Endothelial cell of umbilical vein (primary cell): ENCODE results near the gene BRD3. TPM values are rescaled to one million over a fixed set of nuclear protein-coding genes. Genes with fewer than 3 reads are reported as not detected.

Experiments
- BruUV-seq: library from RNA; stranded (reverse); fragments of 400-500 nt; replicated peaks from 2 replicates; lab custom pipeline; 2021; lab: Mats Ljungman, UMichigan
- CTCF ChIA-PET: fragments of 300-600, 350-600 bp; sonication (Branson Sonifier 250); formaldehyde crosslinking; loops from one replicate; lab custom pipeline; 2021; ENCODE audit warnings: antibody characterized with exemption, inconsistent platforms; lab: Charles Lee
- POLR2A ChIA-PET: fragments of 300-600, 350-600 bp; sonication (Branson Sonifier 250); formaldehyde crosslinking; loops from one replicate; lab custom pipeline; 2021; ENCODE audit warnings: antibody characterized with exemption, inconsistent platforms; lab: Charles Lee
- DNase-seq: peaks from one replicate; pipeline ENCODE4 v3.0.0-alpha.2; 2011; ENCODE audit warnings: low read depth, low spot score
- FAIRE-seq: peaks from 2 replicates; lab custom pipeline; 2011; peaks lifted over from hg19 to GRCh38; lab: Jason Lieb, UNC
- H2AFZ ChIP-seq: 2 replicates; pipeline ENCODE4 v1.6.0; 2012; ENCODE audit warnings: low read depth, low read length, control low read depth, inconsistent platforms
- H3K27ac ChIP-seq: 2 replicates; pipeline ENCODE4 v1.5.1; 2011; ENCODE audit warnings: low read depth, mild to moderate bottlenecking, control low read depth, low read length, moderate library complexity; ENCODE audit not compliant: insufficient read depth
- H3K27me3 ChIP-seq, 2 experiments: 2 replicates each; pipeline versions ENCODE4 v1.6.0 to v1.6.1; 2011; ENCODE audit warnings: low read length in 2 of 2, mixed read lengths in 1 of 2; ENCODE audit not compliant: control insufficient read depth in 2 of 2, insufficient read depth in 2 of 2
- H3K36me3 ChIP-seq, 2 experiments: 2 replicates in 1 of 2; 3 replicates in 1 of 2; pipeline ENCODE4 v1.5.1; 2011; ENCODE audit warnings: low read length in 2 of 2, mild to moderate bottlenecking in 1 of 2, moderate library complexity in 1 of 2; ENCODE audit not compliant: control insufficient read depth in 2 of 2, insufficient read depth in 2 of 2; ENCODE audit errors: extremely low read depth in 1 of 2
- H3K4me1 ChIP-seq: 3 replicates; pipeline ENCODE4 v1.5.1; 2011; ENCODE audit warnings: mild to moderate bottlenecking, low read length; ENCODE audit not compliant: control insufficient read depth, insufficient read depth; ENCODE audit errors: extremely low read depth
- H3K4me2 ChIP-seq: 2 replicates; pipeline ENCODE4 v1.6.1; 2011; ENCODE audit warnings: low read length, control low read depth, mixed read lengths; ENCODE audit not compliant: insufficient read depth
- H3K4me3 ChIP-seq, 3 experiments: fragments of 200-600 bp in 1 of 3; sonication (generic), shearing (Covaris generic) in 1 of 3; replicated peaks in 1 of 3; 2 replicates each; pipeline ENCODE4 v1.5.1; 2011 to 2016; ENCODE audit warnings: control low read depth in 3 of 3, low read length in 3 of 3, mild to moderate bottlenecking in 2 of 3, inconsistent platforms in 1 of 3, low read depth in 1 of 3, moderate library complexity in 1 of 3; ENCODE audit not compliant: insufficient read depth in 1 of 3
- H3K79me2 ChIP-seq: 2 replicates; pipeline ENCODE4 v1.6.0; 2012; ENCODE audit warnings: low read length, inconsistent platforms; ENCODE audit not compliant: control insufficient read depth, insufficient read depth
- H3K9ac ChIP-seq: replicated peaks from 2 replicates; pipeline ENCODE3; 2011; ENCODE audit warnings: low read length, control low read depth; ENCODE audit not compliant: insufficient read depth; ENCODE audit errors: extremely low read depth
- H3K9me1 ChIP-seq: replicated peaks from 3 replicates; pipeline ENCODE4 v1.6.0; 2011; ENCODE audit warnings: mild to moderate bottlenecking, low read length; ENCODE audit not compliant: control insufficient read depth, insufficient read depth; ENCODE audit errors: extremely low read depth
- H3K9me3 ChIP-seq: replicated peaks from 2 replicates; pipeline ENCODE4 v1.5.1; 2012; ENCODE audit warnings: low read length, inconsistent platforms; ENCODE audit not compliant: control insufficient read depth, insufficient read depth
- H4K20me1 ChIP-seq: replicated peaks from 2 replicates; pipeline ENCODE3; 2011; ENCODE audit warnings: mild to moderate bottlenecking, low read length; ENCODE audit not compliant: control insufficient read depth, insufficient read depth; ENCODE audit errors: extremely low read depth
- CTCF ChIP-seq, 2 donors: IDR thresholded peaks; 1 replicate in 1 of 2; 2 replicates in 1 of 2; pipeline ENCODE4 v1.5.1; 2011; ENCODE audit warnings: low read length in 2 of 2, mild to moderate bottlenecking in 2 of 2, moderate library complexity in 2 of 2, control low read depth in 1 of 2, inconsistent platforms in 1 of 2, low read depth in 1 of 2; ENCODE audit not compliant: insufficient read depth in 1 of 2; ENCODE audit errors: extremely low read depth in 1 of 2
- EZH2 ChIP-seq: IDR thresholded peaks from 2 replicates; pipeline ENCODE4 v1.6.1; 2012; ENCODE audit warnings: borderline replicate concordance, low read depth, mild to moderate bottlenecking, moderate library complexity, low read length, inconsistent platforms; ENCODE audit not compliant: severe bottlenecking
- FOS ChIP-seq: IDR thresholded peaks from 2 replicates; pipeline ENCODE4 v1.6.1; 2011; ENCODE audit warnings: mild to moderate bottlenecking, low read length, moderate library complexity, borderline replicate concordance; ENCODE audit not compliant: insufficient read depth
- JUN ChIP-seq: IDR thresholded peaks from 2 replicates; pipeline ENCODE4 v1.6.1; 2011; ENCODE audit warnings: borderline replicate concordance, low read depth; ENCODE audit not compliant: insufficient read length, insufficient read depth
- MAX ChIP-seq: IDR thresholded peaks from 2 replicates; pipeline ENCODE4 v1.6.1; 2011; ENCODE audit not compliant: insufficient read depth, insufficient read length
- MYC ChIP-seq: IDR thresholded peaks from one replicate; pipeline ENCODE4 v1.6.1; 2011; ENCODE audit warnings: mild to moderate bottlenecking, low read depth, low read length
- POLR2A ChIP-seq: IDR thresholded peaks from 2 replicates; pipeline ENCODE4 v1.6.1; 2012; ENCODE audit warnings: low read depth, mild to moderate bottlenecking, control low read depth, low read length
- POLR2AphosphoS5 ChIP-seq: IDR thresholded peaks from 2 replicates; pipeline ENCODE4 v1.6.1; 2012; ENCODE audit warnings: low read depth, mild to moderate bottlenecking, control low read depth, low read length, moderate library complexity; ENCODE audit not compliant: insufficient read depth
- dilution Hi-C: fragments of 300-500 bp; cut with MboI; formaldehyde crosslinking; loops from one replicate; pipeline ENCODE4 v1.15.0; 2019; ENCODE audit warnings: low sequenced_read_pairs; ENCODE audit not compliant: extremely low pct_ligation_motif_present
- intact Hi-C: fragments of 100-400 bp; cut with micrococcal nuclease; formaldehyde crosslinking; loops from one replicate; pipeline ENCODE4 v1.10.0; 2022
- polyA plus RNA-seq, 4 experiments: library from polyadenylated mRNA; depleted of rRNA in 3 of 4; stranded (reverse) in 3 of 4; unstranded in 1 of 4; fragments of >200 nt; gene quantifications; 2 replicates each; pipeline versions ENCODE4 v1.2.1 to v1.2.3, GENCODE V29; 2011 to 2012; ENCODE audit warnings: missing spikeins in 1 of 4
- total RNA-seq: library from RNA; stranded (reverse); gene quantifications from 2 replicates; pipeline ENCODE4 v1.2.3, GENCODE V29; 2021

Gene BRD3
- total and polyA plus RNA-seq, 2 donors (not counting 3 experiments of a cell fraction or from before 2014, with no cell fraction given) = 10.5 to 47.1 TPM

GRCh38 chr9:134028076-134028475 lies 39.8 kb downstream of the BRD3 start:
- no peaks in the 10 kb centered on the region for H3K9me3 ChIP-seq
- H3K27ac ChIP-seq = no peak overlapping the region
- ChIA-PET CTCF (no interaction called here), POLR2A (no interaction called here)
- H3K4me3 ChIP-seq = no peak overlapping the region
- no peak for FAIRE-seq
- no peaks in the 10 kb centered on the region for H3K9me1 ChIP-seq
- no peaks in the 10 kb centered on the region for H3K79me2 ChIP-seq
- no peak for DNase-seq
- peaks cover 6 to 8% of the 10 kb centered on the region in 2 experiments for H3K36me3 ChIP-seq
- no peaks in the 10 kb centered on the region for H3K27me3 ChIP-seq
- BruUV-seq = no TSS peak
- dilution Hi-C loops = no loop called here
- no peak overlapping the region for H3K4me2 ChIP-seq
- no peak overlapping the region for H3K9ac ChIP-seq
- H4K20me1 ChIP-seq = no peaks in the 10 kb centered on the region
- intact Hi-C loops = no loop called here
- no peak for TF ChIP-seq MYC
- TF ChIP-seq MAX = no peak
- TF ChIP-seq CTCF (IDR thresholded peaks at IDR 0.05; ENCODE audit: extremely low read depth in 1 of 2, insufficient read depth in 1 of 2, low read depth in 1 of 2, low read length in 2 of 2) = no peak
- no peak for TF ChIP-seq POLR2A
- TF ChIP-seq JUN = no peak
- TF ChIP-seq POLR2AphosphoS5 = no peak
- no peak for TF ChIP-seq FOS
- TF ChIP-seq EZH2 = no peak
- no peak overlapping the region for H2AFZ ChIP-seq
- peaks cover 5% of the 10 kb centered on the region for H3K4me1 ChIP-seq
